HepG2 (cell line): ENCODE results near the gene SECTM1. TPM values are rescaled to one million over a fixed set of nuclear protein-coding genes. Genes with fewer than 3 reads are reported as not detected.

ENCODE experiments used
- CBX1 ChIP-seq: IDR thresholded peaks from one replicate; pipeline ENCODE4 v1.6.1; 2016; ENCODE audit warnings: antibody characterized with exemption, low read depth
- CHD2 ChIP-seq: IDR thresholded peaks from 2 replicates; pipeline ENCODE4 v1.6.1; 2011; ENCODE audit warnings: low read depth, low read length, improper control_type of control experiment
- HNF4A ChIP-seq: sonication (generic); formaldehyde crosslinking; IDR thresholded peaks from 2 replicates; pipeline ENCODE4 v1.4.0; 2020; ENCODE audit warnings: missing genetic modification reagents
- MATR3 ChIP-seq: sonication (generic); formaldehyde crosslinking; IDR thresholded peaks from 2 replicates; pipeline ENCODE4 v1.4.0; 2020; ENCODE audit warnings: missing genetic modification reagents
- MYNN ChIP-seq: sonication (generic); formaldehyde crosslinking; IDR thresholded peaks from 2 replicates; pipeline ENCODE4 v1.4.0; 2020; ENCODE audit warnings: mild to moderate bottlenecking, low read depth, missing genetic modification reagents
- NAIF1 ChIP-seq: sonication (generic); formaldehyde crosslinking; IDR thresholded peaks from 2 replicates; pipeline ENCODE4 v1.5.0; 2020; ENCODE audit warnings: mild to moderate bottlenecking, missing genetic modification reagents, borderline replicate concordance
- SOX6 ChIP-seq, 2 experiments: fragments of 450-650 bp in 1 of 2; sonication (generic) in 1 of 2; formaldehyde crosslinking in 1 of 2; IDR thresholded peaks; 2 replicates each; pipeline versions ENCODE4 v1.4.0 to v1.6.1; 2017 to 2020; ENCODE audit warnings: antibody characterized with exemption in 1 of 2, mild to moderate bottlenecking in 1 of 2, missing genetic modification reagents in 1 of 2
- SSRP1 ChIP-seq: IDR thresholded peaks from 2 replicates; pipeline ENCODE4 v1.6.1; 2016; ENCODE audit warnings: control low read depth
- ZNF274 ChIP-seq: sonication (generic); formaldehyde crosslinking; IDR thresholded peaks from 2 replicates; pipeline ENCODE4 v1.5.1; 2020; ENCODE audit warnings: mild to moderate bottlenecking, missing genetic modification reagents
- ZNF546 ChIP-seq: sonication (generic); formaldehyde crosslinking; conservative IDR thresholded peaks from 2 replicates; pipeline ENCODE4 v1.8.1; 2023; ENCODE audit warnings: mild to moderate bottlenecking, missing genetic modification reagents
- ZNF7 ChIP-seq: IDR thresholded peaks from 2 replicates; pipeline ENCODE4 v1.6.1; 2016; ENCODE audit warnings: missing biosample characterization, missing genetic modification reagents
- polyA plus RNA-seq, 8 experiments: library from polyadenylated mRNA; depleted of rRNA in 3 of 8; stranded (reverse) in 7 of 8; unstranded in 1 of 8; fragments of >200 nt; fragmentation: Illumina TruSeq in 4 of 8; extraction: Trizol in 4 of 8; gene quantifications; 2 replicates each; pipeline versions ENCODE4 v1.2.1 to v1.2.3, GENCODE V29; 2011 to 2016; ENCODE audit warnings: low read depth in 4 of 8, missing spikeins in 1 of 8, mixed read lengths in 1 of 8; ENCODE audit not compliant: insufficient read depth in 1 of 8
- total RNA-seq, 5 experiments: library from RNA; depleted of rRNA; stranded (reverse); fragments of >200 nt; fragmentation: Illumina TruSeq; extraction: Trizol; gene quantifications; 2 replicates each; pipeline ENCODE4 v1.2.3, GENCODE V29; 2016; ENCODE audit warnings: low read depth in 1 of 5
- TF ChIP-seq, protein P1 (sequence below): IDR thresholded peaks from 2 replicates; pipeline ENCODE4 v1.6.1; 2018; ENCODE audit warnings: missing genetic modification reagents
- TF ChIP-seq, protein P2 (sequence below): IDR thresholded peaks from 2 replicates; pipeline ENCODE4 v1.6.1; 2012; ENCODE audit warnings: inconsistent platforms
- TF ChIP-seq, protein P3 (sequence below): IDR thresholded peaks from 2 replicates; pipeline ENCODE4 v1.6.1; 2016; ENCODE audit warnings: low read depth
- TF ChIP-seq, protein P4 (sequence below): sonication (generic); formaldehyde crosslinking; IDR thresholded peaks from 2 replicates; pipeline ENCODE4 v1.4.0; 2020; ENCODE audit warnings: mild to moderate bottlenecking, missing genetic modification reagents, borderline replicate concordance
- TF ChIP-seq, protein P5 (sequence below): sonication (generic); formaldehyde crosslinking; IDR thresholded peaks from 2 replicates; pipeline ENCODE4 v1.4.0; 2020; ENCODE audit warnings: mild to moderate bottlenecking, missing genetic modification reagents
- TF ChIP-seq, protein P6 (sequence below): sonication (generic); formaldehyde crosslinking; IDR thresholded peaks from 2 replicates; pipeline ENCODE4 v1.4.0; 2020; ENCODE audit warnings: mild to moderate bottlenecking, missing genetic modification reagents

The SECTM1 gene
- total and polyA plus RNA-seq, 2 of the 13 experiments (the other 11 are each of a cell fraction or from before 2014, with no cell fraction given): 3.5 to 5.3 TPM

DNA sequence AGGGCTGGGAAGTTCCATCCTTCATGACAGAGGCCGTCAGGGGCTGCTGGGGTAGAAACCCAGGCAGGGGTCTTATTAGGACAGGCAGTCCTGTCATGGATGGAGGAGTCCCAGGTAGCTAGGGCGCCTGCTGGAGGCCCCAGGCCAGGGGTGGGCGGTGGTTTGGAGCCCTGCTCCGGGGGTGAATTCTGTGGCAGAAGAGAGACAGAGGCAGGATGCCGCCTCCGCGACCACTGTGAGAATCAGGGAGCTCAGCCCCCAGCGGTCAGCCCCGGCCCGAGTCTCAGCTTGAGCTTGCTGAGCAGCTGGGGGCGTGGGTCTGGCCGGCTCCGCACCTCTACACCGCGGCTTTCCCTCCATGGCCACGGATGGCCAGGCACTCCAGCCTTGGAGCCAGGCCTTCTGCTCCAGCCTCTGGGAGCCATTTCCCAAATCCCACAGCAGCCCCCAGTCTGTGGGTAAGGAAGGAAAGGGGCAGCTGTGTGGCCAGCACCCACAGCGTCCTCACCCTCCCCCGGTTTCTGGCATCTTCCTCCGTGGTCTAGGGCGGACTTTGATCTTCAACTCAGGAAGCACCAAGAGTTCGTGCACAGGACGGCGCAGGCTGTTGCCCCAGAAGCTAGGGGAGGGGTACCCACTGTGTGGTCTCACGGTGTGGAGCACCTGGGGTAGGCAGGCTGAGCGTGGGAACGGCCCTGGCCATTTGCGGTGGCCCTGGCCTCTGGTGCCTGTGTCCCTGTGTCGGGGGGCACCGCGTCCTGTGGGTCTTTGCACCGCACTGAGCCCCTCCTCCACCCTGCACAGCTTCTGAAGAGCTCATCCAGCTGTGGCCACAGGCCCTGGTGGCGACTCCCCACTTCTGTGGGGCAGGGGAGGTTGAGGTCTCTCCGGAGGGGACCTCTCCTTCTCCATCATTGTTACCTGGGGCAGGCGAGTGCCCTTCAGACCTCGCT is 30.3 kb downstream of the SECTM1 start (continued):
- TF ChIP-seq, protein P1, sequence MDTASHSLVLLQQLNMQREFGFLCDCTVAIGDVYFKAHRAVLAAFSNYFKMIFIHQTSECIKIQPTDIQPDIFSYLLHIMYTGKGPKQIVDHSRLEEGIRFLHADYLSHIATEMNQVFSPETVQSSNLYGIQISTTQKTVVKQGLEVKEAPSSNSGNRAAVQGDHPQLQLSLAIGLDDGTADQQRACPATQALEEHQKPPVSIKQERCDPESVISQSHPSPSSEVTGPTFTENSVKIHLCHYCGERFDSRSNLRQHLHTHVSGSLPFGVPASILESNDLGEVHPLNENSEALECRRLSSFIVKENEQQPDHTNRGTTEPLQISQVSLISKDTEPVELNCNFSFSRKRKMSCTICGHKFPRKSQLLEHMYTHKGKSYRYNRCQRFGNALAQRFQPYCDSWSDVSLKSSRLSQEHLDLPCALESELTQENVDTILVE (CRISPR knock-in tag): no peak
- TF ChIP-seq HNF4A (CRISPR knock-in tag) (peak; percentile 98), MATR3 (no peak), CBX1 (no peak), SSRP1 (CRISPR knock-in tag) (no peak), ZNF7 (CRISPR knock-in tag) (no peak), ZNF274 (no peak), ZNF546 (CRISPR knock-in tag) (0 out of 2 replicates have a peak, but pooled peaks have one; percentile 62), CHD2 (no peak), MYNN (no peak), NAIF1 (CRISPR knock-in tag) (no peak), SOX6 (IDR thresholded peaks at IDR 0.05) (no peak), SOX6 (CRISPR knock-in tag; IDR thresholded peaks at IDR 0.05) (no peak)
- TF ChIP-seq, protein P2, sequence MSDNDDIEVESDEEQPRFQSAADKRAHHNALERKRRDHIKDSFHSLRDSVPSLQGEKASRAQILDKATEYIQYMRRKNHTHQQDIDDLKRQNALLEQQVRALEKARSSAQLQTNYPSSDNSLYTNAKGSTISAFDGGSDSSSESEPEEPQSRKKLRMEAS: peak; percentile 45; the same call in 1 of the 2 replicates
- TF ChIP-seq, protein P3, sequence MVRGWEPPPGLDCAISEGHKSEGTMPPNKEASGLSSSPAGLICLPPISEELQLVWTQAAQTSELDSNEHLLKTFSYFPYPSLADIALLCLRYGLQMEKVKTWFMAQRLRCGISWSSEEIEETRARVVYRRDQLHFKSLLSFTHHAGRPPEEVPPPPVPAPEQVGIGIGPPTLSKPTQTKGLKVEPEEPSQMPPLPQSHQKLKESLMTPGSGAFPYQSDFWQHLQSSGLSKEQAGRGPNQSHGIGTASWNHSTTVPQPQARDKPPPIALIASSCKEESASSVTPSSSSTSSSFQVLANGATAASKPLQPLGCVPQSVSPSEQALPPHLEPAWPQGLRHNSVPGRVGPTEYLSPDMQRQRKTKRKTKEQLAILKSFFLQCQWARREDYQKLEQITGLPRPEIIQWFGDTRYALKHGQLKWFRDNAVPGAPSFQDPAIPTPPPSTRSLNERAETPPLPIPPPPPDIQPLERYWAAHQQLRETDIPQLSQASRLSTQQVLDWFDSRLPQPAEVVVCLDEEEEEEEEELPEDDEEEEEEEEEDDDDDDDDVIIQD (CRISPR knock-in tag): no peak
- TF ChIP-seq, protein P4, sequence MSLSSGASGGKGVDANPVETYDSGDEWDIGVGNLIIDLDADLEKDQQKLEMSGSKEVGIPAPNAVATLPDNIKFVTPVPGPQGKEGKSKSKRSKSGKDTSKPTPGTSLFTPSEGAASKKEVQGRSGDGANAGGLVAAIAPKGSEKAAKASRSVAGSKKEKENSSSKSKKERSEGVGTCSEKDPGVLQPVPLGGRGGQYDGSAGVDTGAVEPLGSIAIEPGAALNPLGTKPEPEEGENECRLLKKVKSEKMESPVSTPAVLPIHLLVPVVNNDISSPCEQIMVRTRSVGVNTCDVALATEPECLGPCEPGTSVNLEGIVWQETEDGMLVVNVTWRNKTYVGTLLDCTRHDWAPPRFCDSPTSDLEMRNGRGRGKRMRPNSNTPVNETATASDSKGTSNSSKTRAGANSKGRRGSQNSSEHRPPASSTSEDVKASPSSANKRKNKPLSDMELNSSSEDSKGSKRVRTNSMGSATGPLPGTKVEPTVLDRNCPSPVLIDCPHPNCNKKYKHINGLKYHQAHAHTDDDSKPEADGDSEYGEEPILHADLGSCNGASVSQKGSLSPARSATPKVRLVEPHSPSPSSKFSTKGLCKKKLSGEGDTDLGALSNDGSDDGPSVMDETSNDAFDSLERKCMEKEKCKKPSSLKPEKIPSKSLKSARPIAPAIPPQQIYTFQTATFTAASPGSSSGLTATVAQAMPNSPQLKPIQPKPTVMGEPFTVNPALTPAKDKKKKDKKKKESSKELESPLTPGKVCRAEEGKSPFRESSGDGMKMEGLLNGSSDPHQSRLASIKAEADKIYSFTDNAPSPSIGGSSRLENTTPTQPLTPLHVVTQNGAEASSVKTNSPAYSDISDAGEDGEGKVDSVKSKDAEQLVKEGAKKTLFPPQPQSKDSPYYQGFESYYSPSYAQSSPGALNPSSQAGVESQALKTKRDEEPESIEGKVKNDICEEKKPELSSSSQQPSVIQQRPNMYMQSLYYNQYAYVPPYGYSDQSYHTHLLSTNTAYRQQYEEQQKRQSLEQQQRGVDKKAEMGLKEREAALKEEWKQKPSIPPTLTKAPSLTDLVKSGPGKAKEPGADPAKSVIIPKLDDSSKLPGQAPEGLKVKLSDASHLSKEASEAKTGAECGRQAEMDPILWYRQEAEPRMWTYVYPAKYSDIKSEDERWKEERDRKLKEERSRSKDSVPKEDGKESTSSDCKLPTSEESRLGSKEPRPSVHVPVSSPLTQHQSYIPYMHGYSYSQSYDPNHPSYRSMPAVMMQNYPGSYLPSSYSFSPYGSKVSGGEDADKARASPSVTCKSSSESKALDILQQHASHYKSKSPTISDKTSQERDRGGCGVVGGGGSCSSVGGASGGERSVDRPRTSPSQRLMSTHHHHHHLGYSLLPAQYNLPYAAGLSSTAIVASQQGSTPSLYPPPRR (CRISPR knock-in tag): peak; percentile 68
- TF ChIP-seq, protein P5, sequence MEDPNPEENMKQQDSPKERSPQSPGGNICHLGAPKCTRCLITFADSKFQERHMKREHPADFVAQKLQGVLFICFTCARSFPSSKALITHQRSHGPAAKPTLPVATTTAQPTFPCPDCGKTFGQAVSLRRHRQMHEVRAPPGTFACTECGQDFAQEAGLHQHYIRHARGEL (CRISPR knock-in tag): no peak
- TF ChIP-seq, protein P6, sequence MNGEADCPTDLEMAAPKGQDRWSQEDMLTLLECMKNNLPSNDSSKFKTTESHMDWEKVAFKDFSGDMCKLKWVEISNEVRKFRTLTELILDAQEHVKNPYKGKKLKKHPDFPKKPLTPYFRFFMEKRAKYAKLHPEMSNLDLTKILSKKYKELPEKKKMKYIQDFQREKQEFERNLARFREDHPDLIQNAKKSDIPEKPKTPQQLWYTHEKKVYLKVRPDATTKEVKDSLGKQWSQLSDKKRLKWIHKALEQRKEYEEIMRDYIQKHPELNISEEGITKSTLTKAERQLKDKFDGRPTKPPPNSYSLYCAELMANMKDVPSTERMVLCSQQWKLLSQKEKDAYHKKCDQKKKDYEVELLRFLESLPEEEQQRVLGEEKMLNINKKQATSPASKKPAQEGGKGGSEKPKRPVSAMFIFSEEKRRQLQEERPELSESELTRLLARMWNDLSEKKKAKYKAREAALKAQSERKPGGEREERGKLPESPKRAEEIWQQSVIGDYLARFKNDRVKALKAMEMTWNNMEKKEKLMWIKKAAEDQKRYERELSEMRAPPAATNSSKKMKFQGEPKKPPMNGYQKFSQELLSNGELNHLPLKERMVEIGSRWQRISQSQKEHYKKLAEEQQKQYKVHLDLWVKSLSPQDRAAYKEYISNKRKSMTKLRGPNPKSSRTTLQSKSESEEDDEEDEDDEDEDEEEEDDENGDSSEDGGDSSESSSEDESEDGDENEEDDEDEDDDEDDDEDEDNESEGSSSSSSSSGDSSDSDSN (CRISPR knock-in tag): peak; percentile 53; the same call in 1 of the 2 replicates
